HL-60 (cell line): Measurements from ENCODE around the gene MT4.

Experiments used
- DNase-seq, 2 experiments: peaks; one replicate each; pipeline ENCODE4 v3.0.0-alpha.2; 2010 to 2020; ENCODE audit warnings: low read depth in 1 of 2, low spot score in 1 of 2
- H3K27ac ChIP-seq: fragments of 250-450 bp; sonication (Bioruptor Pico); replicated peaks from 2 replicates; pipeline ENCODE4 v1.5.1; 2020; ENCODE audit warnings: mild to moderate bottlenecking, moderate library complexity
- H3K27me3 ChIP-seq: fragments of 250-450 bp; sonication (Bioruptor Pico); 2 replicates; pipeline ENCODE4 v1.5.1; 2021; ENCODE audit warnings: mild to moderate bottlenecking, moderate library complexity; ENCODE audit not compliant: insufficient read depth, poor library complexity, severe bottlenecking
- H3K4me3 ChIP-seq: replicated peaks from 2 replicates; pipeline ENCODE4 v1.5.1; 2011; ENCODE audit warnings: mild to moderate bottlenecking, control low read depth, low read length; ENCODE audit not compliant: insufficient read depth
- GABPA ChIP-seq: IDR thresholded peaks from 2 replicates; pipeline ENCODE4 v1.6.1; 2012; ENCODE audit warnings: low read depth
- REST ChIP-seq: IDR thresholded peaks from 2 replicates; pipeline ENCODE4 v1.6.1; 2012; ENCODE audit warnings: low read depth; ENCODE audit not compliant: insufficient replicate concordance
- SPI1 ChIP-seq: IDR thresholded peaks from 2 replicates; pipeline ENCODE4 v1.6.1; 2012; ENCODE audit warnings: low read depth, mild to moderate bottlenecking, borderline replicate concordance

MT4 gene

GRCh38 chr16:56618138-56618537 is 53.3 kb downstream of the MT4 start:
- Histone ChIP-seq H3K4me3 (no peak overlapping the region), H3K27ac (no peak overlapping the region), H3K27me3 (peaks cover 11% of the 10 kb centered on the region)
- no peak for TF ChIP-seq SPI1
- TF ChIP-seq REST: no peak
- TF ChIP-seq GABPA: no peak
- DNase-seq: no peak
